ENCODE data around the gene LRFN4.
A peak's percentile ranks its signal among the peaks of the same experiment; 100 is the strongest.

LRFN4 gene

DNA sequence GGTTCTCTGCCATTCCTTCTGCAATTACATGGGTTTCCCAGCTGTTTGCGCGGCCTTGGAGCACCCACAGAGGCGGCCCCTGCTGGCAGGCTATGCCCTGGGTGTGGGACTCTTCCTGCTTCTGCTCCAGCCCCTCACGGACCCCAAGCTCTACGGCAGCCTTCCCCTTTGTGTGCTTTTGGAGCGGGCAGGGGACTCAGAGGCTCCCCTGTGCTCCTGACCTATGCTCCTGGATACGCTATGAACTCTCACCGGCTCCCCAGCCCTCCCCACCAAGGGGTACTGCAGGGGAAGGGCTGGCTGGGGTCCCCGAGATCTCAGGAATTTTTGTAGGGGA lies 11.0 kb upstream of the LRFN4 start:
- DNase-seq: no peak

GRCh38 chr11:66846671-66847091 lies 10.2 kb upstream of the LRFN4 start:
- no peak for DNase-seq

- DNase-seq: no peak
These were observed 9.2 kb upstream of the LRFN4 start for GRCh38 chr11:66847461-66848232.

GRCh38 chr11:66848671-66849500 lies 8.0 kb upstream of the LRFN4 start:
- DNase-seq: no peak

- DNase-seq: no peak
These were observed 7.2 kb upstream of the LRFN4 start for GRCh38 chr11:66849501-66850234.

DNA sequence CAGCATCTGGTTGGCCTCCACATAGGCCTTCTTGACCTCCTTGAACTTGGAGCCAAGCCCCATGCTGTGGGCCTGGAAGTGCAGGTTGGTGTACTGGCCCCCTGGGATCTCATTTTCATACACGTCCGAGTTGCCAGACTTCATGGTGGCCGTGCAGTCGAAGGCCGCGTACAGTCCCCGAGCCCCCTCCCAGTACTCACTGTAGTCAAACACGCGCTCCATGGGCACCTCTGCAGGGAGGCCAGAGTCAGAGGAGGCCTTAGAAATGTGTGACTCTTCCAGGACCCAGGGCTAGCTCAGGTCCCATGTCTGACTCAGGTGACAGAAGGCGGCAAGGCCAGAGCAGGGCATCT lies 6.7 kb upstream of the LRFN4 start:
- DNase-seq: no peak

GRCh38 chr11:66850588-66851238 lies 6.2 kb upstream of the LRFN4 start:
- DNase-seq: no peak

- DNase-seq: no peak
These were observed 5.6 kb upstream of the LRFN4 start for GRCh38 chr11:66851239-66851596.

- no peak for DNase-seq
These were observed 5.0 kb upstream of the LRFN4 start for GRCh38 chr11:66851698-66852465.

DNA sequence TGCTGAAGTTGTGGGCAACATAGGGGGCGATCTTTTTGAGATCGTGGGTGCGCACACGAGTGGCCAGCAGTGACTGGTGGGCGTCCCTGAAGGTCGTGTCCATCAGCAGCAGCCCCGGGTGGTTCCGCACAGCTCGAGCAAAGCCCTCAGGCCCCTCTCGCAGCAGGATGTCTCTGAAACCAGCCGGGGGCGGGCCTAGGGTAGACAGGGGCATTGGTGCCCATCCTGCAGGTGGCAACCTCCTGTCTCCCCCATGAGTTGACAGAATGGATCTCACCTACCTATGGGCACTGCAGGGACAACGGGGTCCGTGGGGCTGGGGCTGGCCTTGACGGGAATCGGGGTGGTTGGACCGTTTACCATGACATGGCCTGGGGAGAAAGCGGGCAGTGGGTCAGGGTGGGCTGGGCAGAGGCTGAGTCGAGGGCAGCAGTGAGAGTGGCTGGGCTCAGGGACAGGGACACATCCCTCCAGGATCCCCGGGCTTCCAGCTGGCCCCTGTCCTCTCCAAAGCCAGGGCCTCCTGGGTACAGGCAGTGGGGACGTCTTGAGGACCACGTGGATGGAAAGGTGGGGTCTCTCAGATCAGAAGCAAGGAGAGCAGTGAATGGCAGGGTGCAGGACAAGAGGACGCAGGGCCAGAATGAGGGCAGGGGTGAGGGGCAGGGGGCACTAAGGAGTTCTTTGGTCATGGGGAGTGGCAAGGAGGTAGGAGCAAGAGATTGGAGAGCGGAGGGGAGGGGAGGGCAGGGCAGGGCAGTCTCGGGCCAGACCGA lies 4.2 kb upstream of the LRFN4 start:
- DNase-seq: no peak

- DNase-seq: no peak
These were observed 3.3 kb upstream of the LRFN4 start for GRCh38 chr11:66853242-66854229.

DNA sequence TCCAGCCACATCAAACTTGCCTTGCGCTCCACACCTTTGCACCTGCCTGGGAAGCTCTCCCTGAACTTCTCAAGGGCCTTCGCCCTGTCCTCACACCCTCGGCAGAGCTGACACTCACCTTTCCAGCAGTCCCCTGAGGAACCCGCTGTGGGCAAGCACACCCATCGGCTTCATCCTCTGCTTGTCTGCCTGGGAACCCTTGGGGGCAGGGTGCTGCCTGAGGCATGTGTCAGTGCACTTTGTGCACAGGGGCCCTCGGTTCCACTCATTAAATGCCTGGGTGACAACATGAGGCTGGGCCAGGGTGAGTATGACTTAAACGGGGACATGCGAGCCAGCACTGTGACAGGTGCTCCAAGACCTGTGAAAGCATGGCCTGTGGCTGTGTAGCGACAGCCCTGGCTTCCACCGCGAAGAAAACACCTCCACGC lies 2.6 kb upstream of the LRFN4 start:
- DNase-seq: no peak

- DNase-seq: no peak
These were observed 2.1 kb upstream of the LRFN4 start for GRCh38 chr11:66854729-66855211.

GRCh38 chr11:66855574-66856495 lies 1.0 kb upstream of the LRFN4 start:
- peak; percentile 81 for DNase-seq

DNA sequence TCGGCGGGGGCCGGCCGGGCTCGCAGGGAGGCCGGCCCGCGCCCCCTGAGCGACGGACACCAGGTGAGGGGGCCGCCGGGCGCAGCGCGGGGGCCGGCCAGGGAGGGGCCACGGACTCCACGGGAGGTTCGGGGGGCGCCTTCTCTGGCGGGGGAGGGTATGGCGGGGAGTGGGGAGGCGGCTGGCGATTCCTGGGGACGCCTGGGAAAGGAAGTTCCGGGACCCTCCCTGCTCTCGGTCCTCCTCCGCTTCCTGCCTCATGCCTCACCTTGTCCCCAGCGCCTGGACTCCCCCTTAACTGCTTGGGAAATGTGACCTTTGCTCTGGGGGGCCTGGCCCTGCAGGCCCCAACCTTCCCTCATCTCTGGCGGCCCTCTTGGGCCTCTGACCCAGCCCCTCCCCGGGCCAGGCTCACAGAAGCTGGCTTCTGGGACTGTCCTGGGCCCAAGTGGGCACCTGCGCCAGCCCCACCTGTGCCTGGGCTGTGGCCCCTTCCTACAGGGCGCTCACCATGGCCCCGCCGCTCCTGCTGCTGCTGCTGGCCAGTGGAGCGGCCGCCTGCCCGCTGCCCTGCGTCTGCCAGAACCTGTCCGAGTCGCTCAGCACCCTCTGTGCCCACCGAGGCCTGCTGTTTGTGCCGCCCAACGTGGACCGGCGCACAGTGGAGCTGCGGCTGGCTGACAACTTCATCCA lies 516 bp downstream of the LRFN4 start:
- no peak for DNase-seq

DNA sequence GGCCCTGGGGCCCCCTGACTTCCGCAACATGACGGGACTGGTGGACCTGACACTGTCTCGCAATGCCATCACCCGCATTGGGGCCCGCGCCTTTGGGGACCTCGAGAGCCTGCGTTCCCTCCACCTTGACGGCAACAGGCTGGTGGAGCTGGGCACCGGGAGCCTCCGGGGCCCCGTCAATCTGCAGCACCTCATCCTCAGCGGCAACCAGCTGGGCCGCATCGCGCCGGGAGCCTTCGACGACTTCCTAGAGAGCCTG lies 992 bp downstream of the LRFN4 start:
- DNase-seq: no peak

DNA sequence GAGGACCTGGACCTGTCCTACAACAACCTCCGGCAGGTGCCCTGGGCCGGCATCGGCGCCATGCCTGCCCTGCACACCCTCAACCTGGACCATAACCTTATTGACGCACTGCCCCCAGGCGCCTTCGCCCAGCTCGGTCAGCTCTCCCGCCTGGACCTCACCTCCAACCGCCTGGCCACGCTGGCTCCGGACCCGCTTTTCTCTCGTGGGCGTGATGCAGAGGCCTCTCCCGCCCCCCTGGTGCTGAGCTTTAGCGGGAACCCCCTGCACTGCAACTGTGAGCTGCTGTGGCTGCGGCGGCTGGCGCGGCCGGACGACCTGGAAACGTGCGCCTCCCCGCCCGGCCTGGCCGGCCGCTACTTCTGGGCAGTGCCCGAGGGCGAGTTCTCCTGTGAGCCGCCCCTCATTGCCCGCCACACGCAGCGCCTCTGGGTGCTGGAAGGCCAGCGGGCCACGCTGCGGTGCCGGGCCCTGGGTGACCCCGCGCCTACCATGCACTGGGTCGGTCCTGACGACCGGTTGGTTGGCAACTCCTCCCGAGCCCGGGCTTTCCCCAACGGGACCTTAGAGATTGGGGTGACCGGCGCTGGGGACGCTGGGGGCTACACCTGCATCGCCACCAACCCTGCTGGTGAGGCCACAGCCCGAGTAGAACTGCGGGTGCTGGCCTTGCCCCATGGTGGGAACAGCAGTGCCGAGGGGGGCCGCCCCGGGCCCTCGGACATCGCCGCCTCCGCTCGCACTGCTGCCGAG lies 1.5 kb downstream of the LRFN4 start:
- no peak for DNase-seq

All from stimulated activated CD4-positive, alpha-beta T cell treated with anti-CD3 and anti-CD28 coated beads, Interleukin-12 subunit alpha, Interleukin-12 subunit beta, amount 100 ng/mL, for 4 hours (primary cell).